ENCODE measurements around the gene UCN2.
A peak's percentile ranks its signal among the peaks of the same experiment; 100 is the strongest.

Gene UCN2

GRCh38 chr3:48561045-48561736 is 2.4 kb downstream of the UCN2 start:
- TF ChIP-seq CTCF (IDR thresholded peaks at IDR 0.05; ENCODE audit: extremely low read depth, missing control alignments), result peak; percentile 11
- peak; percentile 73 for DNase-seq (ENCODE audit: low spot score)

GRCh38 chr3:48560648-48561018 is 2.9 kb downstream of the UCN2 start:
- TF ChIP-seq CTCF (IDR thresholded peaks at IDR 0.05; ENCODE audit: extremely low read depth, missing control alignments), result no peak
- DNase-seq (ENCODE audit: low spot score), result peak; percentile 13

GRCh38 chr3:48558493-48559134 is 5.0 kb downstream of the UCN2 start:
- no peak for DNase-seq (ENCODE audit: low spot score)
- no peak for TF ChIP-seq CTCF (IDR thresholded peaks at IDR 0.05; ENCODE audit: extremely low read depth, missing control alignments)

- no peak for TF ChIP-seq CTCF (IDR thresholded peaks at IDR 0.05; ENCODE audit: extremely low read depth, missing control alignments)
Measured at GRCh38 chr3:48556796-48557626, 6.6 kb downstream of the UCN2 start, which contains the start of gene PFKFB4. Gene PFKFB4, minus strand, starts transcription at chr3:48556803. Its CDS starts 26 bp downstream, at chr3:48556777.

GRCh38 chr3:48555949-48556795 is 7.4 kb downstream of the UCN2 start:
- DNase-seq (ENCODE audit: low spot score), result no peak
- TF ChIP-seq CTCF (IDR thresholded peaks at IDR 0.05; ENCODE audit: extremely low read depth, missing control alignments), result no peak

More at GRCh38 chr3:48556796-48557626, 6.6 kb downstream of the UCN2 start, which contains the start of gene PFKFB4:
- peak; percentile 97 for DNase-seq (ENCODE audit: low spot score)

GRCh38 chr3:48555231-48555948 is 8.2 kb downstream of the UCN2 start:
- no peak for TF ChIP-seq CTCF (IDR thresholded peaks at IDR 0.05; ENCODE audit: extremely low read depth, missing control alignments)
- DNase-seq (ENCODE audit: low spot score), result no peak

Data from GM20000 (cell line).